Neural cell (in vitro differentiated cells): ENCODE data around the gene ITGA11. TPM values are rescaled to one million over a fixed set of nuclear protein-coding genes. Genes with fewer than 3 reads are reported as not detected.

Experiments
- H2AFZ ChIP-seq: fragments of 200-600, 300-800 bp; sonication (generic), shearing (Covaris generic); 2 replicates; pipeline ENCODE4 v1.6.0; 2014; ENCODE audit warnings: low read depth, mild to moderate bottlenecking, antibody characterized with exemption, low read length, moderate library complexity
- H3F3A ChIP-seq: fragments of 200-600 bp; shearing (Covaris generic); 2 replicates; pipeline ENCODE4 v1.6.1; 2016; ENCODE audit warnings: mild to moderate bottlenecking, moderate library complexity, mixed read lengths, antibody characterized with exemption, low read length; ENCODE audit not compliant: insufficient read depth, poor library complexity, severe bottlenecking
- H3K27ac ChIP-seq: fragments of 200-600, 300-800 bp; sonication (generic), shearing (Covaris generic); 2 replicates; pipeline ENCODE4 v1.5.1; 2014; ENCODE audit warnings: mild to moderate bottlenecking, low read length, moderate library complexity
- H3K27me3 ChIP-seq: fragments of 300-800, 200-600 bp; sonication (generic), shearing (Covaris generic); 2 replicates; pipeline ENCODE4 v1.6.0; 2014; ENCODE audit warnings: mild to moderate bottlenecking, low read depth, low read length, moderate library complexity; ENCODE audit not compliant: insufficient read depth
- H3K36me3 ChIP-seq: fragments of 300-800, 200-600 bp; sonication (generic), shearing (Covaris generic); 2 replicates; pipeline ENCODE4 v1.5.1; 2014; ENCODE audit warnings: mild to moderate bottlenecking, antibody characterized with exemption, low read length, moderate library complexity; ENCODE audit not compliant: insufficient read depth
- H3K4me2 ChIP-seq: fragments of 300-800, 200-600 bp; sonication (generic), shearing (Covaris generic); 2 replicates; pipeline ENCODE4 v1.6.0; 2014; ENCODE audit warnings: mild to moderate bottlenecking, low read length
- H3K4me3 ChIP-seq: fragments of 300-800, 200-600 bp; sonication (generic), shearing (Covaris generic); 2 replicates; pipeline ENCODE4 v1.5.1; 2014; ENCODE audit warnings: mild to moderate bottlenecking, low read length, moderate library complexity
- H3K79me2 ChIP-seq: fragments of 200-600 bp; shearing (Covaris generic); replicated peaks from 2 replicates; pipeline ENCODE4 v1.6.0; 2014; ENCODE audit warnings: mild to moderate bottlenecking, low read length, moderate library complexity; ENCODE audit not compliant: insufficient read depth
- H3K9ac ChIP-seq: fragments of 300-800, 200-600 bp; sonication (generic), shearing (Covaris generic); 2 replicates; pipeline ENCODE4 v1.6.1; 2016; ENCODE audit warnings: mild to moderate bottlenecking, low read length, mixed read lengths
- H3K9me2 ChIP-seq: fragments of 200-600 bp; shearing (Covaris generic); 2 replicates; pipeline ENCODE4 v1.6.1; 2016; ENCODE audit warnings: mild to moderate bottlenecking, low read length, mixed read lengths; ENCODE audit not compliant: insufficient read depth
- H3K9me3 ChIP-seq: fragments of 200-600, 300-800 bp; sonication (generic), shearing (Covaris generic); 2 replicates; pipeline ENCODE4 v1.6.1; 2016; ENCODE audit warnings: mild to moderate bottlenecking, mixed run types, low read length, moderate library complexity, mixed read lengths
- H4K20me1 ChIP-seq: fragments of 200-600 bp; shearing (Covaris generic); 2 replicates; pipeline ENCODE4 v1.6.1; 2016; ENCODE audit warnings: mild to moderate bottlenecking, mixed run types; ENCODE audit not compliant: insufficient read depth
- CTCF ChIP-seq: fragments of 450-650 bp; IDR thresholded peaks from 2 replicates; pipeline ENCODE4 v1.5.1; 2014; ENCODE audit warnings: antibody characterized with exemption, mild to moderate bottlenecking, moderate library complexity; ENCODE audit not compliant: poor library complexity, severe bottlenecking
- EP300 ChIP-seq: fragments of 450-650 bp; conservative IDR thresholded peaks from 2 replicates; pipeline ENCODE4 v1.6.1; 2014; ENCODE audit warnings: antibody characterized with exemption, mild to moderate bottlenecking, moderate library complexity; ENCODE audit not compliant: poor library complexity, severe bottlenecking
- EZH2 ChIP-seq: fragments of 200-600, 300-800 bp; shearing (Covaris generic), sonication (generic); IDR thresholded peaks from 2 replicates; pipeline ENCODE4 v1.6.1; 2014; ENCODE audit warnings: antibody characterized with exemption, low read length, borderline replicate concordance, mild to moderate bottlenecking; ENCODE audit not compliant: insufficient read depth, poor library complexity, severe bottlenecking
- MXI1 ChIP-seq: fragments of 450-650 bp; conservative IDR thresholded peaks from 2 replicates; pipeline ENCODE4 v1.6.1; 2014; ENCODE audit warnings: antibody characterized with exemption, mild to moderate bottlenecking; ENCODE audit not compliant: poor library complexity, severe bottlenecking
- POLR2AphosphoS5 ChIP-seq: IDR thresholded peaks from 2 replicates; pipeline ENCODE4 v1.6.1; 2012
- RAD21 ChIP-seq: fragments of 450-650 bp; conservative IDR thresholded peaks from 2 replicates; pipeline ENCODE4 v1.6.1; 2014; ENCODE audit warnings: antibody characterized with exemption, mild to moderate bottlenecking, moderate library complexity
- REST ChIP-seq: IDR thresholded peaks from 2 replicates; pipeline ENCODE4 v1.6.1; 2012; ENCODE audit warnings: borderline replicate concordance
- SMC3 ChIP-seq: fragments of 450-650 bp; conservative IDR thresholded peaks from 2 replicates; pipeline ENCODE4 v1.6.1; 2014; ENCODE audit warnings: antibody characterized with exemption, mild to moderate bottlenecking, moderate library complexity; ENCODE audit not compliant: poor library complexity
- TAF1 ChIP-seq: IDR thresholded peaks from 2 replicates; pipeline ENCODE4 v1.6.1; 2012; ENCODE audit warnings: low read depth
- polyA plus RNA-seq: library from polyadenylated mRNA; depleted of rRNA; stranded (reverse); fragments of >200 nt; gene quantifications from 2 replicates; pipeline ENCODE4 v1.2.3, GENCODE V29; 2014

The ITGA11 gene
- polyA plus RNA-seq, 1 donor from 2014 or later = not detected

GRCh38 chr15:68316061-68316804, 115.7 kb downstream of the ITGA11 start:
- Histone ChIP-seq H3K4me2 (no peak overlapping the region), H3F3A (no peaks in the 10 kb centered on the region), H4K20me1 (no peaks in the 10 kb centered on the region), H3K27ac (no peak overlapping the region), H3K79me2 (no peaks in the 10 kb centered on the region), H2AFZ (no peak overlapping the region), H3K27me3 (no peaks in the 10 kb centered on the region), H3K4me3 (no peak overlapping the region), H3K9me2 (no peaks in the 10 kb centered on the region), H3K9me3 (no peaks in the 10 kb centered on the region), H3K36me3 (no peaks in the 10 kb centered on the region), H3K9ac (no peak overlapping the region)
- no peak for TF ChIP-seq RAD21
- TF ChIP-seq POLR2AphosphoS5 = no peak
- no peak for TF ChIP-seq EZH2
- TF ChIP-seq REST = no peak
- no peak for TF ChIP-seq TAF1
- no peak for TF ChIP-seq EP300
- no peak for TF ChIP-seq MXI1
- TF ChIP-seq CTCF = no peak
- TF ChIP-seq SMC3 = no peak

GRCh38 chr15:68315495-68316031, 116.4 kb downstream of the ITGA11 start:
- H3K36me3 ChIP-seq = no peaks in the 10 kb centered on the region
- no peak overlapping the region for H2AFZ ChIP-seq
- H3K9me3 ChIP-seq = no peaks in the 10 kb centered on the region
- H3K4me2 ChIP-seq = no peak overlapping the region
- H3K27me3 ChIP-seq = no peaks in the 10 kb centered on the region
- TF ChIP-seq MXI1 = no peak
- TF ChIP-seq TAF1 = no peak
- TF ChIP-seq SMC3 = no peak
- TF ChIP-seq REST = no peak
- no peak for TF ChIP-seq POLR2AphosphoS5
- TF ChIP-seq EZH2 = no peak
- TF ChIP-seq EP300 = no peak
- TF ChIP-seq CTCF = no peak
- no peak for TF ChIP-seq RAD21
- H3K9ac ChIP-seq = no peak overlapping the region
- H3K9me2 ChIP-seq = no peaks in the 10 kb centered on the region
- no peaks in the 10 kb centered on the region for H3F3A ChIP-seq
- no peaks in the 10 kb centered on the region for H3K79me2 ChIP-seq
- H3K4me3 ChIP-seq = no peak overlapping the region
- no peaks in the 10 kb centered on the region for H4K20me1 ChIP-seq
- H3K27ac ChIP-seq = no peak overlapping the region
